Tibial artery (tissue), 4 donors: ENCODE results near the gene USP10.

ENCODE experiments used
- DNase-seq, 2 donors: peaks; one replicate each; pipeline ENCODE4 v3.0.0-alpha.2; 2019
- H3K27ac ChIP-seq, 2 donors: fragments of 200-600 bp; sonication (generic) in 1 of 2; 1 replicate in 1 of 2; 2 replicates in 1 of 2; pipeline ENCODE4 v1.5.1; 2018 to 2019; ENCODE audit warnings: mild to moderate bottlenecking in 1 of 2
- H3K27me3 ChIP-seq, 2 donors: fragments of 200-600 bp; sonication (generic) in 1 of 2; one replicate each; pipeline versions ENCODE4 v1.5.1 to v1.6.0; 2016 to 2019
- H3K36me3 ChIP-seq, 3 donors: fragments of 200-600 bp; sonication (generic) in 2 of 3; one replicate each; pipeline ENCODE4 v1.5.1; 2016 to 2019; ENCODE audit warnings: mild to moderate bottlenecking in 2 of 3
- H3K4me1 ChIP-seq, 4 donors: fragments of 200-600 bp; sonication (generic) in 2 of 4; 1 replicate in 3 of 4; 2 replicates in 1 of 4; pipeline ENCODE4 v1.5.1; 2016 to 2019
- H3K4me3 ChIP-seq, 2 donors: fragments of 200-600 bp; sonication (generic) in 1 of 2; 1 replicate in 1 of 2; 2 replicates in 1 of 2; pipeline ENCODE4 v1.5.1; 2018 to 2019; ENCODE audit warnings: mild to moderate bottlenecking in 2 of 2
- H3K9me3 ChIP-seq, 3 donors: fragments of 200-600 bp; sonication (generic) in 1 of 3; one replicate each; pipeline ENCODE4 v1.5.1; 2016 to 2019
- CTCF ChIP-seq, 2 experiments: fragments of 200-600 bp in 1 of 2; fragments of 450-650 bp in 1 of 2; IDR thresholded peaks; one replicate each; pipeline ENCODE4 v1.5.1; 2017 to 2019; ENCODE audit warnings: antibody characterized with exemption in 2 of 2, mild to moderate bottlenecking in 1 of 2, moderate library complexity in 1 of 2
- intact Hi-C: fragments of 100-400 bp; cut with DNase I; formaldehyde crosslinking; loops from one replicate; pipeline ENCODE4 v1.15.0; 2023; ENCODE audit warnings: low total_unique reads

USP10 gene

DNA sequence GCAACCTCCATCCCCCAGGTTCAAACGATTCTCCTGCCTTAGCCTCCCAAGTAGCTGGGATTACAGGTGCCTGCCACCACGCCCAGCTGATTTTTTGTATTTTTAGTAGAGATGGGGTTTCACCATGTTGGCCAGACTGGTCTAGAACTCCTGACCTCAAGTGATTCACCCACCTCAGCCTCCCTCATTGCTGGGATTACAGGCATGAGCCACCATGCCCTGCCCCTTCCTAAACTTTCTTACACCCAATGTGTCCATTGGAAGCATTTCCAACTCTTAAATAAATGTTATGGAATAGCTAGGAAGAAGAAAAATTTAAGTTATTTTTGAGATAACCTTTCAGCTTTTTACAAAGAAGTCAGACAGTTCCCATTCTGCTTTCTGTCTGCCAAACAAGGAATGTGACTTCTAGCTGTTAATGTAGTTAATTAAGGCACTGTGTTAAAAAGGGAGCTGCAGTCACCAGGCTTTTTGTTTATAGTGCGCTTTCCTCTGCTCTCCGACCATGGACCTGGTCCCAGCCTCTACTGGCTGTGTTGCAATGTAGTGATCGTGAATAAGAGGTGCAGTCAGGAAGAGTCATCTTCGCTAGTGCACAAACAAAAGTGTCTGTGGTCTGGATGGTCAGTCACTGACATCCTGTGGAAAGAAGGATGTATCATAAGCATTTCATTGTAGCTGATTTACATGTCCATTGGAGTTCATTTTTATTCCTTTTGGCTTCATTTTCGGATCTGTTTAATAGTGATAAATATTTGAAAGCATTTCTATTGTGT, 39.7 kb downstream of the USP10 start:
- DNase-seq = no peak
- peaks cover 0 to 8% (median 0%) of the 10 kb centered on the region in 3 donors for H3K36me3 ChIP-seq
- no peaks in the 10 kb centered on the region for H3K27me3 ChIP-seq
- H3K4me3 ChIP-seq = no peak overlapping the region
- intact Hi-C loops = loop anchor here (5.0 kb wide), 1 partner anchor 227 kb away; no protein-coding TSS in a partner anchor
- H3K27ac ChIP-seq = no peak overlapping the region
- H3K4me1 ChIP-seq = peaks cover 0 to 39% (median 13%) of the 10 kb centered on the region in 4 donors
- no peaks in the 10 kb centered on the region for H3K9me3 ChIP-seq
- no peak for TF ChIP-seq CTCF (IDR thresholded peaks at IDR 0.05)

- DNase-seq = no peak
- H3K9me3 ChIP-seq = no peaks in the 10 kb centered on the region
- H3K27ac ChIP-seq = no peak overlapping the region
- no peak for TF ChIP-seq CTCF (IDR thresholded peaks at IDR 0.05)
- peaks cover 0 to 19% (median 9%) of the 10 kb centered on the region in 3 donors for H3K36me3 ChIP-seq
- H3K4me1 ChIP-seq = peaks cover 0 to 39% (median 12%) of the 10 kb centered on the region in 4 donors
- no peak overlapping the region for H3K4me3 ChIP-seq
- no peaks in the 10 kb centered on the region for H3K27me3 ChIP-seq
- intact Hi-C loops = no loop called here
Measured at GRCh38 chr16:84740596-84741116, 40.9 kb downstream of the USP10 start.

- no peak for TF ChIP-seq CTCF (IDR thresholded peaks at IDR 0.05)
- H3K36me3 ChIP-seq = peaks cover 0 to 21% (median 10%) of the 10 kb centered on the region in 3 donors
- H3K4me1 ChIP-seq = peaks cover 0 to 39% (median 12%) of the 10 kb centered on the region in 4 donors
Measured at GRCh38 chr16:84741340-84741830, 41.6 kb downstream of the USP10 start.

DNA sequence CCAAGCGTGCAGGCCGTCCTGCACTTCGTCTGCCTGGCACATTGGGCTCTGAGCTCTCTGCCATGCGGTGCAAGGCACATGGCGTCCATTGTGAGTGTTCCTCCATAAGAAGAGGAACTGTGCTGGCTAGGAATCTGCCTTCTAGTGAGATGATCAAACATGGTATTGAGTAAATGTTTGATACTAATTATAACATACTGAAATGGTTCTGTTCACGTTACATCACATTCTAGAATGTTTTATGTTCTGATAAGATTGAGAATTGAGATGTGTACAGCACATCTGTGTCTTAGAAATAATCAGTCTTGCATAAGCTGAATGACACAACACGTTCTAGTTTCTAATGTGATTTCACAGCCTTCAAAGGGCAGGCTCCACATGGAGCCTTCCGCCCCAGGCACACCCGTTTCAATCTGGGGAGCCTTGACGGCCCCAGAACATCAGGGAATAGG, 42.9 kb downstream of the USP10 start:
- H3K9me3 ChIP-seq = no peaks in the 10 kb centered on the region
- intact Hi-C loops = no loop called here
- no peak for TF ChIP-seq CTCF (IDR thresholded peaks at IDR 0.05)
- no peaks in the 10 kb centered on the region for H3K27me3 ChIP-seq
- no peak overlapping the region for H3K27ac ChIP-seq
- no peak overlapping the region for H3K4me3 ChIP-seq
- H3K4me1 ChIP-seq = peaks cover 0 to 39% (median 12%) of the 10 kb centered on the region in 4 donors
- no peak for DNase-seq
- H3K36me3 ChIP-seq = peaks cover 0 to 21% (median 10%) of the 10 kb centered on the region in 3 donors

More at GRCh38 chr16:84741340-84741830, 41.6 kb downstream of the USP10 start:
- H3K4me3 ChIP-seq = no peak overlapping the region
- peak overlapping the region in 1 of 2 donors; percentile 5 for H3K27ac ChIP-seq
- DNase-seq = no peak
- no peaks in the 10 kb centered on the region for H3K9me3 ChIP-seq
- H3K27me3 ChIP-seq = no peaks in the 10 kb centered on the region
- intact Hi-C loops = no loop called here

DNA sequence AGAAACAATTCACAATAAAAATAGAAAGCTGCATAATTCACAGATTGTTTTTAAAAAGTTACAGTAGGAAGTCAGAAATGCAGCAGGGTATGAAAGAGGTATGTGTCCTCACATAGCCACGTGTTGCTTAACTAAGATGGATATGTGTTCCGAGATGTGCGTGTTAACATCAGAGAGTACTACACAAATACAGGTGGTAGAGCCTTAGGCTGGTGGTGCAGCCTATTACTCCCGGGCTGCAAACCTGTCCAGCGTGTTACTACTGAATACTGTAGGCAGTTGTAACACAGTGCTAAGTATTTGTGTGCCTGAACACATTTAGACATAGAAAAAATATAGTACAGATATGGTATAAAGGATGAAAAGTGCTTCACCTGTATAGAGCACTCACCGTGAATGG, 46.4 kb downstream of the USP10 start:
- peaks cover 0 to 20% (median 6%) of the 10 kb centered on the region in 4 donors for H3K4me1 ChIP-seq
- H3K4me3 ChIP-seq = no peak overlapping the region
- H3K27me3 ChIP-seq = no peaks in the 10 kb centered on the region
- TF ChIP-seq CTCF (IDR thresholded peaks at IDR 0.05) = no peak
- peaks cover 0 to 14% (median 10%) of the 10 kb centered on the region in 3 donors for H3K36me3 ChIP-seq
- no peak overlapping the region for H3K27ac ChIP-seq
- DNase-seq = no peak
- intact Hi-C loops = no loop called here
- no peaks in the 10 kb centered on the region for H3K9me3 ChIP-seq
